ENCODE results near the gene PKM. TPM values are rescaled to one million over a fixed set of nuclear protein-coding genes. Genes with fewer than 3 reads are reported as not detected.
A peak's percentile ranks its signal among the peaks of the same experiment; 100 is the strongest.

Gene PKM
- total RNA-seq, 1 experiment from 2014 or later = 1,026 TPM

GRCh38 chr15:72197041-72197459 lies 33.9 kb downstream of the PKM start:
- H3K27ac Mint-ChIP-seq = no peak overlapping the region

More at GRCh38 chr15:72197041-72197459, 33.9 kb downstream of the PKM start:
- no CpG with 5 or more reads among the region's 35 CpGs for WGBS (ENCODE audit: extremely low coverage, insufficient read length, low lambda C conversion rate)
- Histone ChIP-seq H2BK12ac (ENCODE audit: insufficient read length, low read depth, low read length) (no peak overlapping the region), H3K9me3 (ENCODE audit: control insufficient read depth, low read depth, low read length) (no peaks in the 10 kb centered on the region), H3K4me1 (ENCODE audit: insufficient read depth, low read length) (no peaks in the 10 kb centered on the region; the same call in 1 of the 2 replicates), H3K56ac (ENCODE audit: insufficient read length, low read depth, low read length) (no peak overlapping the region), H3K79me1 (ENCODE audit: insufficient read depth, low read depth, low read length, poor library complexity, severe bottlenecking) (no peaks in the 10 kb centered on the region), H2BK5ac (ENCODE audit: insufficient read length, low read length) (no peak overlapping the region), H2BK15ac (ENCODE audit: low read depth, low read length) (no peak overlapping the region), H3K27me3 (ENCODE audit: insufficient read depth, low read length) (peaks cover 7% of the 10 kb centered on the region; the same call in 1 of the 2 replicates), H3K18ac (ENCODE audit: insufficient read length, low read depth, low read length) (no peak overlapping the region), H4K8ac (replicated peaks; ENCODE audit: insufficient read length, low read depth, low read length) (no peak overlapping the region), H4K5ac (ENCODE audit: insufficient read length, low read depth, low read length) (no peak overlapping the region), H3K14ac (ENCODE audit: insufficient read depth, low read length) (peak overlapping the region; percentile 82; the same call in 1 of the 2 replicates), H2AK5ac (ENCODE audit: insufficient read length, low read length) (no peak overlapping the region), H3K79me2 (ENCODE audit: insufficient read depth, low read length) (no peaks in the 10 kb centered on the region), H2AFZ (ENCODE audit: low read length) (no peak overlapping the region), H3K23ac (ENCODE audit: insufficient read length, low read depth, low read length) (no peak overlapping the region), H3T11ph (ENCODE audit: low read length) (no peak overlapping the region), H4K20me1 (ENCODE audit: control insufficient read depth, insufficient read depth, insufficient read length) (no peaks in the 10 kb centered on the region), H3K4me2 (ENCODE audit: insufficient read depth, insufficient read length, low read length) (peak overlapping the region; percentile 74), H3K4ac (ENCODE audit: low read depth, low read length) (no peak overlapping the region), H2BK120ac (ENCODE audit: low read depth, low read length, poor library complexity, severe bottlenecking) (no peak overlapping the region), H3K9ac (ENCODE audit: extremely low read depth, insufficient read length, low read length) (no peak overlapping the region), H3K27ac (ENCODE audit: insufficient read length, low read depth, low read length) (no peak overlapping the region), H3K23me2 (ENCODE audit: insufficient read length, low read depth, low read length, poor library complexity, severe bottlenecking) (peaks cover 11% of the 10 kb centered on the region), H4K91ac (ENCODE audit: insufficient read length, low read depth, low read length) (no peak overlapping the region), H2BK20ac (ENCODE audit: low read depth, low read length, poor library complexity, severe bottlenecking) (no peak overlapping the region)
- Mint-ChIP-seq H3K36me3 (ENCODE audit: insufficient read depth in 1 of 3, low read depth in 3 of 3) (peaks cover 22 to 41% (median 33%) of the 10 kb centered on the region in 3 experiments), H3K4me1 (peaks cover 19 to 20% of the 10 kb centered on the region in 2 experiments), H3K9me3 (no peaks in the 10 kb centered on the region), H3K4me3 (peak overlapping the region; percentile 73 to 83), H3K27me3 (ENCODE audit: low read depth) (peaks cover 27% of the 10 kb centered on the region)
- no peak for DNase-seq
- TF ChIP-seq, protein P1, sequence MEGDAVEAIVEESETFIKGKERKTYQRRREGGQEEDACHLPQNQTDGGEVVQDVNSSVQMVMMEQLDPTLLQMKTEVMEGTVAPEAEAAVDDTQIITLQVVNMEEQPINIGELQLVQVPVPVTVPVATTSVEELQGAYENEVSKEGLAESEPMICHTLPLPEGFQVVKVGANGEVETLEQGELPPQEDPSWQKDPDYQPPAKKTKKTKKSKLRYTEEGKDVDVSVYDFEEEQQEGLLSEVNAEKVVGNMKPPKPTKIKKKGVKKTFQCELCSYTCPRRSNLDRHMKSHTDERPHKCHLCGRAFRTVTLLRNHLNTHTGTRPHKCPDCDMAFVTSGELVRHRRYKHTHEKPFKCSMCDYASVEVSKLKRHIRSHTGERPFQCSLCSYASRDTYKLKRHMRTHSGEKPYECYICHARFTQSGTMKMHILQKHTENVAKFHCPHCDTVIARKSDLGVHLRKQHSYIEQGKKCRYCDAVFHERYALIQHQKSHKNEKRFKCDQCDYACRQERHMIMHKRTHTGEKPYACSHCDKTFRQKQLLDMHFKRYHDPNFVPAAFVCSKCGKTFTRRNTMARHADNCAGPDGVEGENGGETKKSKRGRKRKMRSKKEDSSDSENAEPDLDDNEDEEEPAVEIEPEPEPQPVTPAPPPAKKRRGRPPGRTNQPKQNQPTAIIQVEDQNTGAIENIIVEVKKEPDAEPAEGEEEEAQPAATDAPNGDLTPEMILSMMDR (conservative IDR thresholded peaks at IDR 0.05) = no peak
